Measurements from ENCODE around the gene TMPRSS6.

TMPRSS6 gene

DNA sequence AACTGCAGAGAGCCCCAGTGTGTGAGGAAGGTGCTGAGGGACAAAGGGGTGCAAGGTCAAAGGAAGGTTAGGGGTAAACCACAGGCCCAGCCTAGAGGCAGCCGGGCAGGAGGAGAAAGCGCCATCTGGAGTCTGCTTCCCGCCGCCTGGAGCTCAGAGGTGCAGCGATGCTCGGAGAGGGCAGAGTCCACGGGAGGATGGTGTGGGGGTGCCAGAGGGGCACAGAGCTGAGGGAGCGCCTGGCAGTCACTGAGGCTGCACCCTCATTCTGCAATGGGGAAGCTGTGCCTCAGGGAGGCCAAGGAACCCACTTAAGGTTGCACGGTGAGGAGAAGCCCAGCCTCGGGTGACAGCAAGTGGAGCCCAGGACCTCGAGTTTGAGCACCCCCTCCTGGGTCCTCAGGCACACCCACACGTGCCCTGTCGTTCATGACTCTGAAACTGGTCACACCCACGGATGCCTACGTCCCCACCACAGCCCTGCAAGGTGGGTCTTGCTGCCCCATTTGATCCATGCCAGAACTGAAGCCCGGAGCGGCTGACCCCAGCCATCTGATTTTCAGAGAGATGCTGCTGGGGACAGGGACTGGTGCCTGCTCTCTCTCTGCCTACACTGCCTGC is 38.6 kb upstream of the TMPRSS6 start:
- Histone ChIP-seq H3K9ac (ENCODE audit: low read length) (no peak overlapping the region), H3K27ac (ENCODE audit: low read length) (no peak overlapping the region), H3K4me1 (ENCODE audit: control insufficient read depth, low read depth, low read length) (no peaks in the 10 kb centered on the region), H3K9me3 (ENCODE audit: control insufficient read depth, low read depth, low read length) (no peaks in the 10 kb centered on the region), H3K4me3 (ENCODE audit: low read length) (no peak overlapping the region), H3K36me3 (ENCODE audit: control insufficient read depth, low read depth, low read length) (no peaks in the 10 kb centered on the region), H3K27me3 (ENCODE audit: control insufficient read depth, insufficient read depth, low read length) (no peaks in the 10 kb centered on the region)

DNA sequence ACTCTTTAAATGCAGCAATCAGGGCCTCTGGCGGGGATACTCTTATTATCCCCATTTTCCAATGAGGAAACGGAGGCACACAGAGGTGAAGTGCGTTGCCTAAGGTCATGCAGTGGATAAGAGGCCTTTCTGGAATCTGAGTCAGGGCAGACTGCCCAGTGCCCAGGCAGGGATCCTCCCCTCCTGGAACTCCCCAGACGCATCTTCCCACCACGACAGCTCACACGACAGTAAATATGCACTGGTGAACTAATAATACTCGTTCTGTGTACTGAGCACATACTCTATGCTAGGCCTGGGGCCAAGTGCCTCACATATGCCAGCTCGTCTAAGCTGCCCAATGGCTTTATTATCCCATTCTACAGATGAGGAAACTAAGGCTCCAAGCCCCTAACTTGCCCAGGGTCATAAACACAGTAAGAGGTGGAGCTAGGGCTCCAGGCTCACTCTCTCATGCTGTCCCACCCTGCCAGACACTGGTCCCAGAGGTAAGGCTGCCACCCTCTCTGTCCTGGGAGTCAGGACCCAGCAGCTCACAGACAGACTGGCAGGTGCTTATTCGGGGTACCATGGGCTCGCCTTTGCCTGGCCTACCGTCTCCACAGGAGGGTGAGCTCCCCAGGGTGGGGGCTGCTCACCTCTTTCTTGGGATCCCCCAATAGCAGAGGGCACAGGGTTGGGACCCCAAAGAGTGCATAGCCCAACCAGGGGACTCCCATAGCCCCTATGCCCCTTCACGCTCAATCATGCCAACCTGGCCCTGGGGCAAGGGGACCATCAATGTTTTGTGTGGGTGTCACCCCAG is 37.9 kb upstream of the TMPRSS6 start:
- Histone ChIP-seq H3K4me3 (ENCODE audit: low read length) (no peak overlapping the region), H3K27ac (ENCODE audit: low read length) (no peak overlapping the region), H3K4me1 (ENCODE audit: control insufficient read depth, low read depth, low read length) (no peaks in the 10 kb centered on the region), H3K27me3 (ENCODE audit: control insufficient read depth, insufficient read depth, low read length) (no peaks in the 10 kb centered on the region), H3K9ac (ENCODE audit: low read length) (no peak overlapping the region), H3K36me3 (ENCODE audit: control insufficient read depth, low read depth, low read length) (no peaks in the 10 kb centered on the region), H3K9me3 (ENCODE audit: control insufficient read depth, low read depth, low read length) (no peaks in the 10 kb centered on the region)

DNA sequence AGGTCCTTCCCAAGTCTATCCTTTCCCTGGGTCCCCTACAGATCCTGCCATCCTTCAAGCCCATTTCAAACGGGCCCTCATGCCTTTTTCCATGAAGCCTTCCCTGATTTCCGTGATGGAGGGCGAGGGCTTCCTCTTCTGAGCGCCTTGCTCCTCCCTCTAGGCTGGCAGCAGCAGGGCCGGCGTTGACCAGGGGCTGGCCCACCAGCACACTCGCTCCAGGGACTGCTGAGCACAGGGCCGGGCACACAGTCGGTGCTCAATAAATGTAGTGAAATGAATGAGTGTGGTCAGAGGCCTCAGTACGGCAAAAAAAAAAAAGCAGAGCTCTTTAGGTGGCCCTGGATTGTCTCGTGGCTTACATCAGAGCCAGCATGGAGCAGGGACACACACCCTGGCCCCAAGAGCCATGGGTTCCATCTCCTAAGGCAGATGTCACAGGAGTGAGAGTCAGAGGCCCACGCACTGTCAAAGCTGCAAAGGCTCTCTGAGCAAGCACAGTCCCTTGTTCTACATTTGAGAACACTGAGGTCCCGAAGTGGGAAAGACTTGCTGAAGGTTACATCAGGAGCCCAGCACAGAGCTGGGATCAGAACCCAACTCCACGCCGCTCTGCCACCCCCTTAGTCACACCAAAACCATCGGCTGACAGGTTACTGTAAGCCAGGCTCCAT is 37.1 kb upstream of the TMPRSS6 start:
- H3K4me3 ChIP-seq (ENCODE audit: low read length): no peak overlapping the region
- H3K9ac ChIP-seq (ENCODE audit: low read length): no peak overlapping the region
- H3K36me3 ChIP-seq (ENCODE audit: control insufficient read depth, low read depth, low read length): no peaks in the 10 kb centered on the region
- no peaks in the 10 kb centered on the region for H3K4me1 ChIP-seq (ENCODE audit: control insufficient read depth, low read depth, low read length)
- H3K27ac ChIP-seq (ENCODE audit: low read length): no peak overlapping the region
- H3K9me3 ChIP-seq (ENCODE audit: control insufficient read depth, low read depth, low read length): no peaks in the 10 kb centered on the region
- H3K27me3 ChIP-seq (ENCODE audit: control insufficient read depth, insufficient read depth, low read length): no peaks in the 10 kb centered on the region

DNA sequence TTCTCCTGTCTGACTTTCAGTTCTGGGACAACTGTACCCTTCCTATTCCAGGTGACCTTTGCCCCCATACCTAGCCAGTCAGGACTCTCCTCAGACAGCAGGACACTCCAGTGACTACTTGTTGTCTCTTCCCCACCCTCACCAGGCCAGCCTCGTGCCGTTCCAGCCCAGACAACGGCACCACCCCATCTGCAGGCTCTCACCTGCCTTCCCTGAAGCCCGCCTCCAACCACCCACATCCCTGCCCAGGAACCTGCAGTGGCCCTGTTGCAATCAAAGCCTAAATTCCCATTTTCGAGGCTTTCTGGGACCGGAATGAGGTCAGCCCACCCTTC is 36.5 kb upstream of the TMPRSS6 start:
- H3K36me3 ChIP-seq (ENCODE audit: control insufficient read depth, low read depth, low read length): no peaks in the 10 kb centered on the region
- H3K27me3 ChIP-seq (ENCODE audit: control insufficient read depth, insufficient read depth, low read length): no peaks in the 10 kb centered on the region
- no peak overlapping the region for H3K9ac ChIP-seq (ENCODE audit: low read length)
- no peaks in the 10 kb centered on the region for H3K4me1 ChIP-seq (ENCODE audit: control insufficient read depth, low read depth, low read length)
- H3K27ac ChIP-seq (ENCODE audit: low read length): no peak overlapping the region
- H3K4me3 ChIP-seq (ENCODE audit: low read length): no peak overlapping the region
- no peaks in the 10 kb centered on the region for H3K9me3 ChIP-seq (ENCODE audit: control insufficient read depth, low read depth, low read length)

DNA sequence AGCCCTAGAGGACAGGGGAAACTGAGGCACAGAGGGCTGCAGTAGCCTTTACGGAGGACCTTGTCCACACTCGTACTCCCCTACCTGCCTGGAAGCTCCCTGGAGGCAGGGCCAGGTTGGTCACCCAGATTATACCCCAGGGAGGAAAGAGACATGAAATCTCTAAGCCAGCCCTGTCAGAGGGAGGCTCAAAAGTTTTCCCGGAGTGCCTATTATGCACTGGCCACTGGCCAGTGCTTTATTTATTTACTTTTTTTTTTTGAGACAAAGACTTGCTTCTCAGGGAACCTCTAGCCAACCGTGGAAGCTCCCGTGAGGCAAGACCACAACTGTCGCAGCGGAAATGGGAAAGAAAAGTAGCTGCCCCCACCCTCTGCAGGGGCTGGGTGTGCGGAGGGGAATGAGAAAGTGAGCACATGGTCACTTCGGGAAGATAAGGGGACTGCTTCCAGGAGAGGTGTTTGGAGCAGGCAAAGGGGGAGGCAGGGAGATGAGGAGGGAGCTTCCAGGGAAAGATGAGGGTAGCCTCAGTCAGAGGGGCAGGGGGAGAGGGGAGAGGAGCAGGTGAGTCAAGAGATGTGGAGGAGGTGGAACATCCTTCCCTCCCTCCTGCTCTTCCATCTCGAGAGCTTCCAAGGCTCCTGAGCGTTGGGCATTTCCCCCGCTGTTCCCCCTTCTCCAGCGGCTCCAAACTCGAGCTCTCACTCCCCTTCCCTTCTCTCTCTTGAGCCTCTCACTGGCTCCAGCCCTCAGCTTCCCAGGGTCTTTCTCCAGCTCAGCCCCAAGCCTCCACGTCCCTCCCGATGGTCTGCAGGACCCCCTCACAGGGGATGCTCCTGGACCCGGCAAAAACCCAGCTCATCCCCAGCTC is 35.9 kb upstream of the TMPRSS6 start:
- Histone ChIP-seq H3K27me3 (ENCODE audit: control insufficient read depth, insufficient read depth, low read length) (no peaks in the 10 kb centered on the region), H3K4me1 (ENCODE audit: control insufficient read depth, low read depth, low read length) (no peaks in the 10 kb centered on the region), H3K36me3 (ENCODE audit: control insufficient read depth, low read depth, low read length) (no peaks in the 10 kb centered on the region), H3K9me3 (ENCODE audit: control insufficient read depth, low read depth, low read length) (no peaks in the 10 kb centered on the region), H3K9ac (ENCODE audit: low read length) (no peak overlapping the region), H3K4me3 (ENCODE audit: low read length) (no peak overlapping the region), H3K27ac (ENCODE audit: low read length) (no peak overlapping the region)

DNA sequence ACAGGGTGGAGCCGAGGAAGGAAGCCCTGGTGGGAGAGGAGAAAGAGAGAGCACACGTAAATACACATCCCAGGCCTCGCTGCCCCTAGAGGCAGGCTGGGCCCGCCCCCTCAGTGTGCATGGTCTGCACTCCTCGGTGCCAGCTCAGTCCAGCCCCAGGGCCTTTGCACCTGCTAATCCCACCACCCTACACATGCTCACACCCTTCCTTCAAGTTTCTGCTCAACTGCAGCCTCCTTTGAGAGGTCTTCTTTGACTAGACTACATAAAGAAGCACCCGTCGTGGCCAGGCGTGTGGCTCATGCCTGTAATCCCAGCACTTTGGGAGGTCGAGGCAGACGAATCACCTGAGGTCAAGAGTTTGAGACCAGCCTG is 34.7 kb upstream of the TMPRSS6 start:
- Histone ChIP-seq H3K4me3 (ENCODE audit: low read length) (no peak overlapping the region), H3K27me3 (ENCODE audit: control insufficient read depth, insufficient read depth, low read length) (no peaks in the 10 kb centered on the region), H3K9me3 (ENCODE audit: control insufficient read depth, low read depth, low read length) (no peaks in the 10 kb centered on the region), H3K36me3 (ENCODE audit: control insufficient read depth, low read depth, low read length) (no peaks in the 10 kb centered on the region), H3K27ac (ENCODE audit: low read length) (no peak overlapping the region), H3K9ac (ENCODE audit: low read length) (no peak overlapping the region), H3K4me1 (ENCODE audit: control insufficient read depth, low read depth, low read length) (no peaks in the 10 kb centered on the region)

DNA sequence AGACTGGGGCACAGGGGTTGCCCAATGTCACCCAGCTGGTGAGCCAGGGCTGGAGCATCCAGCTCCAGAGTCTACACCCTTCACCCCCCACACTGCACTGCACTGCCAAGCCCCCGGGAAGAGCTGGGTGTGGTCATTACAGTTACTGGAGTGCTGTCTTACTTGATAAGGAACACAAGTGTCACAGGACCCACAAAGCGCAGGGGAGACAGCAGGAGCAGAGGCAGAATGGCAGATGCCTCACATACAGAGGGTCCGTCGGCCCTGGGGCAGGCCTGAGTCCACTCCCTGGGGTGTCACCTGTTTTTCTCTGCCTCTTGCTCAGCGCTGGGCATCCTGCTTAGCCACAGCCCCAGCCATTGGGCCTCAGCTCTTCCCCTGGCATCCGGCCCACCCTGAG is 32.5 kb upstream of the TMPRSS6 start:
- no peak overlapping the region for H3K9ac ChIP-seq (ENCODE audit: low read length)
- no peaks in the 10 kb centered on the region for H3K36me3 ChIP-seq (ENCODE audit: control insufficient read depth, low read depth, low read length)
- H3K4me1 ChIP-seq (ENCODE audit: control insufficient read depth, low read depth, low read length): no peaks in the 10 kb centered on the region

DNA sequence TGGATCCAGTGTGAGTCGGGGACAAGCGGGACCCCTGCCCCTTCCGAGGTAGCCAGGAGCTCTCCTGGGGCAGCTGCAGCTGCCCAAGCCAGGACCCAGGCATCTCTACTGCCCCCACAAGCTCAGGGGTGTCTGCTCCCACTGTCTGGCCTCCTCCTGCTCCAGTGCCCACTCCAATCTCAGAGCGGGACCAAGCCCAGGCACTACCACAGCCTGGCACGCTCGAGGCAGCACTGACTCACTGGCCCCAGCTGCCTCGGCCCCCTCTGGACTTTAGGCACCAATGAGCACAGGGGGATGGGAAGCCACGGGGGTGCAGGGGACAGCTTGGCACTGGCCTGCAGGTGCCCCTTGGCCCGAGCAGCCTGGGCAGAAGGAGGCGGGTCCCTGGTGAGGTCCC is 32.0 kb upstream of the TMPRSS6 start:
- H3K9ac ChIP-seq (ENCODE audit: low read length): no peak overlapping the region
- no peaks in the 10 kb centered on the region for H3K36me3 ChIP-seq (ENCODE audit: control insufficient read depth, low read depth, low read length)

More for the DNA sequence above, 32.5 kb upstream of the TMPRSS6 start:
- H3K27me3 ChIP-seq (ENCODE audit: control insufficient read depth, insufficient read depth, low read length): no peaks in the 10 kb centered on the region
- no peak overlapping the region for H3K4me3 ChIP-seq (ENCODE audit: low read length)
- H3K9me3 ChIP-seq (ENCODE audit: control insufficient read depth, low read depth, low read length): no peaks in the 10 kb centered on the region
- no peak overlapping the region for H3K27ac ChIP-seq (ENCODE audit: low read length)

DNA sequence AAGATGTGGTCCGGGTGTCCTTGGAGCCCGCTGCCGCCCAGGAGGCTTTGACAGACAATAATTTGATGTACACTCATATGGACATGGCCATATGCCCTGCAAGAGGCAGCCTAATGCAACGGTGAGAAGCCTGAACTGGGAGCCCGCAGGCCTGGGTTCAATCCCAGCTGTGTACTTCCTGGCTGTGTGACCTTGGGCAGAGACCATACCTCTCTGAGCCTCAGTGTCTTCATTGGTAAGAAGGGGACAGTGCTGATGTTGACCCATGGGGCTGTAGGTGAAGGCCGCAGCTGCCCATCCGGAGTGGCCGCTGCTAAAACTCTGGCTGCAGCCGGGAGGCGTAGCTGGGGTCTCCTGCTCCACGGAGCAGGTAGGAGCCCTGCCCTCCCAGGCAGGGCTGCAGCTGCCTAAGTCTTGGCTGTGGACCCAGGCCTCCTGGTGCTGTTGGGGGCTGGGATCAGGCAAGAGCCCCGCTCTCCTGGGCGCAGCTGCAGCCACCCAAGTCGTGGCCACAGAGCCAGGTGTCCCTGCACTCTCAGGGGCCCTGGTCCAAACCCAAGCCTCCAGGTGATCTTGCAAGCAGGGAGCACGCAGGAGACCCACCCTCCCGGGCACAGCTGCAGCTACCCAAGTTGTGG is 31.3 kb upstream of the TMPRSS6 start:
- no peaks in the 10 kb centered on the region for H3K36me3 ChIP-seq (ENCODE audit: control insufficient read depth, low read depth, low read length)
- no peaks in the 10 kb centered on the region for H3K9me3 ChIP-seq (ENCODE audit: control insufficient read depth, low read depth, low read length)
- H3K4me3 ChIP-seq (ENCODE audit: low read length): no peak overlapping the region
- H3K27me3 ChIP-seq (ENCODE audit: control insufficient read depth, insufficient read depth, low read length): no peaks in the 10 kb centered on the region
- no peak overlapping the region for H3K9ac ChIP-seq (ENCODE audit: low read length)
- H3K27ac ChIP-seq (ENCODE audit: low read length): no peak overlapping the region
- H3K4me1 ChIP-seq (ENCODE audit: control insufficient read depth, low read depth, low read length): no peaks in the 10 kb centered on the region

More for the DNA sequence above, 32.0 kb upstream of the TMPRSS6 start:
- H3K27me3 ChIP-seq (ENCODE audit: control insufficient read depth, insufficient read depth, low read length): no peaks in the 10 kb centered on the region
- no peak overlapping the region for H3K4me3 ChIP-seq (ENCODE audit: low read length)
- no peaks in the 10 kb centered on the region for H3K9me3 ChIP-seq (ENCODE audit: control insufficient read depth, low read depth, low read length)
- no peaks in the 10 kb centered on the region for H3K4me1 ChIP-seq (ENCODE audit: control insufficient read depth, low read depth, low read length)
- no peak overlapping the region for H3K27ac ChIP-seq (ENCODE audit: low read length)

DNA sequence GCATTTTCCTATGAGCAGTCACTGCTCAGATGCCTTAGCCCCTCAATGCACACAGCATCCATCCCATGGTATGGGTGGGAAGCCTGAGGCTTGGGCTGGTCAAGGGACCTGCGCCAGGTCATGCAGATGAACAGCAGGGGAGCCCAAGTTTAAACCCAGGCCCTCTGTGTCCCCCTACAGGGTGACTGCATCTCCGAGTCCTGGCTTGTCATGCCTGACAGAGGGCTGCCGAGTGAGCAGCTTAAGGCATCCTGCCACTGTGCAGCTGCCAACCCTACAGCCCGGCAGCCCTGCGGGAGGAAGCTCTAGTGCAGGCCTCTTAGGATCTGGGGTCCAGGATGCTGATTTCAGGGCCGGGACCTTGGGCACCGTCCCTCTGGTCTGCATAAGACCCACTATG is 30.2 kb upstream of the TMPRSS6 start:
- Histone ChIP-seq H3K4me3 (ENCODE audit: low read length) (no peak overlapping the region), H3K27me3 (ENCODE audit: control insufficient read depth, insufficient read depth, low read length) (no peaks in the 10 kb centered on the region), H3K36me3 (ENCODE audit: control insufficient read depth, low read depth, low read length) (no peaks in the 10 kb centered on the region)

More for the DNA sequence above, 30.2 kb upstream of the TMPRSS6 start:
- no peak overlapping the region for H3K27ac ChIP-seq (ENCODE audit: low read length)
- no peaks in the 10 kb centered on the region for H3K9me3 ChIP-seq (ENCODE audit: control insufficient read depth, low read depth, low read length)
- no peaks in the 10 kb centered on the region for H3K4me1 ChIP-seq (ENCODE audit: control insufficient read depth, low read depth, low read length)
- H3K9ac ChIP-seq (ENCODE audit: low read length): no peak overlapping the region

Measured in iPS-18a (cell line).